GM19395 (cell line): Measurements from ENCODE around the gene NFKBIB.
"Not testable (repeated sequence)": the region's sequence is repeated elsewhere in the genome, so short reads cannot be mapped to it uniquely, and the experiment has no call there.

Source experiments
- ATAC-seq: cut with Tn5 transposase; IDR thresholded peaks from one replicate; pipeline ENCODE4 v1.9.1; 2021; ENCODE audit warnings: mild to moderate bottlenecking, moderate library complexity; ENCODE audit not compliant: unreplicated experiment

Gene NFKBIB

GRCh38 chr19:38873400-38873799 lies 26.4 kb upstream of the NFKBIB start:
- ATAC-seq, result not testable (repeated sequence)

- no peak for ATAC-seq
Measured at GRCh38 chr19:38875656-38876395, 23.9 kb upstream of the NFKBIB start.

- ATAC-seq, result no peak
Measured at GRCh38 chr19:38877781-38878574, 21.8 kb upstream of the NFKBIB start, which contains the start of gene RINL. Gene RINL (minus strand): TSS chr19:38878275. CDS start chr19:38876742, 1,533 bp downstream.

- ATAC-seq, result no peak
Measured at GRCh38 chr19:38878575-38879399, 21.0 kb upstream of the NFKBIB start.

- no peak for ATAC-seq
Measured at GRCh38 chr19:38879400-38879751, 20.4 kb upstream of the NFKBIB start.

- ATAC-seq, result no peak
Measured at GRCh38 chr19:38880076-38880881, 19.5 kb upstream of the NFKBIB start.

- no peak for ATAC-seq
Measured at GRCh38 chr19:38880882-38881609, 18.7 kb upstream of the NFKBIB start.

GRCh38 chr19:38883286-38883685 lies 16.5 kb upstream of the NFKBIB start:
- ATAC-seq, result no peak

GRCh38 chr19:38884691-38885090 lies 15.1 kb upstream of the NFKBIB start:
- ATAC-seq, result not testable (repeated sequence)

DNA sequence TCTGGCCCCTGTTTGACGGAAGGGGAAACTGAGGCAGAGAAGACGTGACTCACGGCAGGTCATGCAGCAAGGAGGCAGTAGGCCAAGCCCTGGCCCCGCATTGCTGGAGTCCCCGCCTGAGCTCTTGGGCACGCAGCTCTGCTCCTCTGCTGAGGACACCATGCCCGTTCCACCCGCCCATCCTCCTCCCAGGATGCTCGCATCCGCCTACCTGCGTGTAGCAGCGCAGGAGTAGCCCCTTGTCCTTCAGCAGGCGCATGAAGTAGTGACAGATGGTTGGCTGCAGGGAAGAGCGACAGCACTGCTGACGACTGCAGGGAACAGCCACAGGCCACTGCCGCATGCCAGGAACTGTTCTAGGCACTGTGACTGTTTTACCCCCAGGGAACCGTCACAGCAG lies 10.9 kb upstream of the NFKBIB start:
- no peak for ATAC-seq

GRCh38 chr19:38889803-38890202 lies 10.0 kb upstream of the NFKBIB start:
- no peak for ATAC-seq

DNA sequence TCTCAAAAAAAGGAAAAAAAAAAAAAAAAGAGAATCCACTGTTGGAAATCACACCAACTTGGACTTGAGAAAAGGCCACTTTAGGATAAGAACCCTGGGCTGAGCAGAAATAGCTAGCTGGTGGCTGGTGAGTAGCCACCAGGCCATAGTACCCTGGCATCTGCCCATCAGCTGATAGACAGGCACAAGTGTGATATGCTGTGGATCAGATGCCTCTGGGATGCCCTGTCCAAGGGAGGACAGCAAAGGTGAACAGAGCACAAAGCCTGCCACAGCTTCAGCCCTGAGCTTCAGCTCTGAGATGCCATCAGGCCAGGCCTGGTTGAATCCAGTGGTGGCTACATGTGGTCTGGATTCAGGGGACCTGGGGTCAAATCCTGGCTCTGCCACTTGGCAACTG lies 9.1 kb upstream of the NFKBIB start:
- no peak for ATAC-seq

DNA sequence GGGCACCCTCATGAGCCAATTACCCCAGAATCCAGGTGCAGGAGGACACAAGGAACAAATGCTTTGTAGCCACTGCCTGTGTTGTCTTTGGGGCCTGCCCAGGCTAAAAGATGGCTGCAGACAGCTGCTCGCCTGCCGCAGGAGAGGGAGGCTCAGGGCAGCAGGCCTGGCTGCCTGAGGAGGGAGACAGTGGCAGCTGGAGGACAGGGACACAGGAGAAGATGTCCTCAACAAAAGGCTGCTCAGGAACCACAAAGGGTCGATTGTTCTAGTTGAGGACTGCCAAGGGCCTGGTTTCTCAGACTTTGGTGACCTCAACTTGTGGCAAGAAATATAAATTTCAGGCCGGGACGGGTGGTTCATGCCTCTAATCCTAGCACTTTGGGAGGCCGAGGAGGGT lies 8.0 kb upstream of the NFKBIB start:
- ATAC-seq, result no peak

GRCh38 chr19:38892841-38893240 lies 6.9 kb upstream of the NFKBIB start:
- no peak for ATAC-seq

GRCh38 chr19:38893341-38893771 lies 6.4 kb upstream of the NFKBIB start:
- ATAC-seq, result no peak

GRCh38 chr19:38894968-38895367 lies 4.8 kb upstream of the NFKBIB start:
- ATAC-seq, result no peak

- no peak for ATAC-seq
Measured at GRCh38 chr19:38898788-38899446, 852 bp upstream of the NFKBIB start.

GRCh38 chr19:38900202-38900629 lies 447 bp downstream of the NFKBIB start:
- no peak for ATAC-seq

DNA sequence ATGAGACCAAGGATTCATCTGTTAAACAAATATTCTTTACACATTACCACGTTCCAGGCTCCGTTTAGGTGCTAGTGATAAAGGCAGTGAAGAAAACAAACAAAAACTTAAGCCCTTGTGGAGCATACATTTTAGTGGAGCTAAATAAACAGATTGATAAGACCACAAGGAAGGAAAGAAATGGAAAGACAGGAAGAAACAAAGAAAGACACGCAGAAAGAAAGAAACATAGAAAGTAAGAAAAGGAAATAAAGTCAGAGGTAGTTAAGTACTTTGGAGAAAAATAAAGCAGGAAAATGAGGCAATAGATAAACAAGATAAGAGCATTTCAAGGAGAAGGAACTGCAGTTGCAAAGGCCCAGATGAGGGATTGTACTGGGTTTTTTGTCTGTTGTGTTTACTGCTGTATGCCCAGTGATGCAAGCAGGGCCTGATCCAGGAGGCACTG lies 998 bp downstream of the NFKBIB start:
- no peak for ATAC-seq
